NCI-H1417 treated with DMSO at 0.1 percent for 48 hours (cell line): Measurements from ENCODE around the gene NPTN.
"Not testable (repeated sequence)": the region's sequence is repeated elsewhere in the genome, so short reads cannot be mapped to it uniquely, and the experiment has no call there.

Source experiments
- DNase-seq: peaks from one replicate; lab custom pipeline; 2025; lab: John Stamatoyannopoulos, UW

Gene NPTN

GRCh38 chr15:73570355-73571032 is 62.7 kb downstream of the NPTN start:
- no peak for DNase-seq

DNA sequence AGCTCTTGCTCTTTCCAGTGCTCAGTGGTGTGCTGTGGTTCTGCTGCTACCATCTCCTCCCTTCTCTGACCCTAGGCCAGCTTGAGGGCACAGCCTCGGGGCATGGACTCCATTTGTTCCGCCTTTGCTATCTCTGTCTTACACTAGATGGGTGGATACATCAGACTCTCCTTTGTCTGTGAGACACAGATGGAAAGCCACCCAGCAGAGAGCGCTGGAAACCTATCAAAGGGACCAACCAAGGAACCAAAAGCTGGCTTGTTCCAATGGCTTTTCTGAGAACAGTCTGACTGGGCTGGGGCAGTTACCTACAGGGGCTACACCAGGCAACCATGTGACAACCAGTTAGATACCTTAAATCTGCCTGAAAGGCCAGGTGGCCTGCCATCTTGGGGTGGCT is 63.8 kb downstream of the NPTN start:
- DNase-seq: no peak

DNA sequence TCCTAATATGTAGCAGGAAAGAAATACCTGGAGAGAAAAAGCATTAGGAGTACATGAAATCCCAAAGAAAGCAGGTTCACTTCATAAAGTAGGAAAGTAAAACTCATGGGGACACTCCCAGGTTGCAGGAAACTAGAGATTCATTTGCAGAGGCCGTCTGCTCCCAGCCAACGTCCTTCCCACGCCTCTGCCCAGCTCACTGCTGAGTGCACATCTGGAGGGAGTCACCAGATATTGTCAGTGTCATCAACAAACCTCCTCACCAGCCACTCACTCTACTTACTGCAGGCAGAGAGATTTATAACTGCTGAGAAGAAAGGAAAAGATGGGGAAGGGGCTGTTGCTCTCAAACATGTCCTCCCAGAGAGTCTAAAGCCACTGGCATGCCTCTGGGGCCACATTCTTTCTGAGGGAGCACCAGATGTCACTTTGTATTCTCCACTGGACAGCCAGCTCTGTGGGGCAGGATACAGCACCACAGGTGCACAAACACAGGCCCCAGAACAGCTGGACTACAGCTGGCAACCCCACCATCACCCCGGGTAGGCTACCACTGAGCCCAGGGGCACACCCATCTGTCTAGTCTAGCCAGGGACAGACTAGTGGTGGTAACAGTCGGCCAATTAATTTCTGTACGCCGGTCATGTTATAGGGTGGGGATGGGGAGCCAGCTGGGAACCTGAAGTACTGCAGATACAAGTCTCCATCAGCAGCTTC is 64.5 kb downstream of the NPTN start:
- DNase-seq: no peak

GRCh38 chr15:73567020-73567419 is 66.2 kb downstream of the NPTN start:
- no peak for DNase-seq

- no peak for DNase-seq
Measured at GRCh38 chr15:73564255-73564654, 68.9 kb downstream of the NPTN start.

- peak; percentile 45 for DNase-seq
Measured at GRCh38 chr15:73560501-73561117, 72.6 kb downstream of the NPTN start.

DNA sequence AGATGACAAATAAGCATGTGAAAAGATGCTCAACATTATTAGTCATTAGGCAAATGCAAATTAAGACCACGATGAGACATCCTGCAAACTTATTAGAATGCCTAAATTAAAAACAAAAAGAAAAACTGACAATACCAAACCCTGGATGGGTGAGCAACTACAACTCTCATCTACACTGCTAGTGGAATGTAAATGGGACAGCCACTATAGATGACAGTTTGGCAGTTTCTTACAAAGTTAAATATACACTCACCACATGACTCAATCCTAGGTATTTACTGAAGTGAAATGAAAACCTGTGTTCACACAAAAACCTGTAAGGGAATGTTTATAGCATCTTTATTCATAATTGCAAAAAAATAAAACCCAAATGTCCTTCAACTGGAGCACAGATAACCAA is 74.7 kb downstream of the NPTN start:
- DNase-seq: no peak

DNA sequence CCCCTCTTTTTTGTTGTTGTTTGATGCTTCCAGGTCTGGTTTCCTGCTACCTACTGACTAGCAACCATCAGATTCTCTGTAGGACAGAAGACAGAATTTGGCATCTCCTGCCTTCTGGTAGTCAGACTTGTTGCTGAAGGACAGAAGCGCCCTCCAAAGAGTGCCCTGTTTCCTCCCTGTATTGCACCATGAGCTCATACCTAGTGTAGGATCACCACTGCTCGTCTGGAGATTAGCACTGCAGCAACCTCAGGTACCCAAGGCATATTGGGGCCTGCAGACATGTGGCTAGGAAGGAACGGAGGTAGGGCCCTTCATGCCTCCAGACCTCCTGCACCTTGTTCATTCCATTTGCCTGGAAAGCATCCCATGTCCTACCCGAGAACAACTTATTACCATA is 78.1 kb downstream of the NPTN start:
- DNase-seq: no peak

DNA sequence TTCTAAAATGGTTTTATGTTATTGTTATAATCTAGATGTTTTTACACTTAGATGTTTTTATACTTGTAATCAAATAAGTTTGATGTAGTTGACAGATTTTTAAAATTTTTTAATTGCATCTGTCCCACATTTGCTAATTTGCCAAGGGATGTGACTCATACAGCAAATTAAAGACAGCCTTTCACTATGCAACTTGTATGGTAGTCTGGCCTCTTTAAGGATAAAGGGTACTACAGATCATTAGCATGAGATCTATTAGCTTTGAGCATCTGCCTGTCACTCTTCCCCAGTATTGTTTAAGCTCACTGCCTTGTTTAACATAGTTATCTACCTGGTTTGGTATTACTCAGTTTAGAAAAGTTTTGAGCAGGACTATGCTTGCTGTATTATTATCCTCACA is 83.0 kb downstream of the NPTN start:
- no peak for DNase-seq

DNA sequence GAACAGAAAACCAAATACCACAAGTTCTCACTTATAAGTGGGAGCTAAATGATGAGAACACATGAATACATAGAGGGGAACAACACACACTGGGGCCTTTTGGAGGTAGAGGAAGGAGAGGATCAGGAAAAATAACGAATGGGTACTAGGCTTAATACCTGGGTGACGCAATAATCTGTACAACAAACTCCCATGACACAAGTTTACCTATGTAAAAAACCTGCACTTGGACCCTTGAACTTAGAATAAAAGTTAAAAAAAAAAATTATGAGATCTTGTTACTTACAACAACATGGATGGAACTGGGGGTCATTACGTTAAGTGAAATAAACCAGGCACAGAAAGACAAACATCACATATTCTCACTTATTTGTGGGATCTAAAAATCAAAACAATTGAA is 84.3 kb downstream of the NPTN start:
- not testable (repeated sequence) for DNase-seq

GRCh38 chr15:73541479-73541878 is 91.7 kb downstream of the NPTN start:
- no peak for DNase-seq

GRCh38 chr15:73540161-73540560 is 93.0 kb downstream of the NPTN start:
- no peak for DNase-seq

DNA sequence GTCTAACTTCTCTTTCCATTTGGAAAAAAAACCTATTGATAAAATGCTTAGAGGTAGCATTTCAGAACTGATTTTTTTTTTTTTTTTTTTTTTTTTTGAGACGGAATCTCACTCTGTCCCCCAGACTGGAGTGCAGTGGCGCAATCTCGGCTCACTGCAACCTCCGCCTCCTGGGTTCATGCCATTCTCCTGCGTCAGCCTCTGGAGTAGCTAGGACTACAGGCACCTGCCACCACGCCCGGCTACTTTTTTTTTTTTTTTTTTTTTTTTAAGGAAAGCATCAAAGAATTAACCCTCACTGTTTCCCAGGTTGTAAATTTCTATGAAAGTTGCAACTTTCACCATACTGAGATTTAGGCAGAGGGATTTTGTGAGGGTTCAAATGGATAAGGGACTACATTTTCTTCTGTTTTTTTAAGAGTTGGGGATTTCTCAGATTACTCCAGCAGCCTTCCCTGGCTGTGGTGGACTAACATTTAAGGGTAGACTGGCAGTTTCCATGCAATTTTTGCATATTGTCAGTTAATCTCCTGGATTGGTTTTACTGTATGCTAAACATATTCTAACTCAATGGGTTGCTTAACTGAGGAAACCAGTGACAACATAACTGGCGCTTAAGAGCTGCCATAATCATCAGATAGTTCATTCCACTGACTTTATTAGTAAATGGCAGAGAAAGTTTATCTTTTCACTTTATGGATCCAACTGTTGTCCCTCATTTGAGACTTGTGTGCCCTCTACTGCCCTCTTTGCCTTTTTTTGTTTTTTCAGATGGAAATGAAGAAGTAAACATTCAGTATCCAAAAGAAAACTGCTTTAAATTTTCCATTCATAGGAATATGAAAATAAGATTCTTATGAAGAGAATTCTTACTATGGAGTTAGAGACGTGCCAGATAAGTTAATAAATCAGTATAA is 93.7 kb downstream of the NPTN start:
- DNase-seq: no peak

DNA sequence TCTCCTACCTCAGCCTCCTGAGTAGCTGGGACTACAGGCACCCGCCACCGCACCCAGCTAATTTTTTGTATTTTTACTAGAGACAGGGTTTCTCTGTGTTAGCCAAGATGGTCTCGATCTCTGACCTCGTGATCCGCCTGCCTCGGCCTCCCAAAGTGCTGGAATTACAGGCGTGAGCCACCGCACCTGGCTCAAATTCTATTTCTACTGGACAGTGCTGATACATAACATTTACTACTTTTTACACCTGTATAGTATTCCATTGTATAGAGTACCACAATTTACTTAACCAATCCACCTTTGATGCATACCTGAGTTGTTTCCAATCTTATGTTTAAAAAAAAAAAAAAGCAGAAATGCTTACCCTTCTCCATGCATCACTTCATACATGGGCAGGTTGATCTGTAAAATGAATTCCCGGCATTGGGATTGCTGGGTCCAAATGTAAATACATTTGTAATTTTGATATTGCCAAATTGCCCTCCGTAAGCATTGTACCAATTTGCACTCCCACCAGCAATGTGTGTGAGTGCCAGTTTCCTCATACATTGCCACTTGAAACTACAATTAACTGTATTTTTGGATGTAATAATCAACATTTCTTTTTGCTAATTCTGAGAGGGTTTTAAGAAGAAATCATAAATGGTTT is 94.5 kb downstream of the NPTN start:
- no peak for DNase-seq

DNA sequence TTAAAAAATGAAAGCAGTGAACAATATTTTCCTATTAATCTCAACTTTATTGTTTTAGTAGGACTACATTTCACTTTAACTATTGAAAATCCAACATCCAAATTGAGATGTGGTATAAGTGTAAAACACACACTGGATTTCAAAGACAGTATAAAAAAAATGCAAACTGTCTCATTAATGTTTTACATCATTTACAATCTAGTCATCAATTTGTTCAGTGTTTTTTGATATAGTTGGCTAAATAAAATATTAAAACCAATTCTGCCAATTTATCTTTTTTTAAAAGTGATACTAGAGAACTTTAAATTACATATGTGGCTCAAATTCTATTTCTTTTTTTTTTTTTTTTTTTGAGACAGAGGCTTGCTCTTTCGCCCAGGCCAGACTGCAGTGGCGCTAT is 95.1 kb downstream of the NPTN start:
- DNase-seq: no peak

GRCh38 chr15:73530649-73531048 is 102.5 kb downstream of the NPTN start:
- DNase-seq: no peak

- no peak for DNase-seq
Measured at GRCh38 chr15:73527598-73527997, 105.6 kb downstream of the NPTN start.

DNA sequence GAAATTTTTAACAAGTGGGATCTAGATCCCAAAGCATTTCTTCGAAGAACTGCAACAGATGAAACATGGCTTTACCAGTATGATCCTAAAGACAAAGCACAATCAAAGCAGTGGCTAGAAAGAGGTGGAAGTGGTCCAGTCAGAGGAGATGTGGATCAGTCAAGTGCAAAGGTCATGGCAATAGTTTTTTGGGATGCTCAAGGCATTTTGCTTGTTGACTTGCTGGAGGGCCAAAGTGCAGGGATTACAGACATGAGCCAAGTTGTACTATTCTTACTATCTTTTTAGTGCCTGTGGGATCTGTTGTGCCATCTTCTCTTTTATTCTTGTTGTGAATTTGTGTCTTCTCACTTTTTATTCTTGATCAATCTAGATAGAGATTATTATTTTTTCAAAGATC is 108.3 kb downstream of the NPTN start:
- no peak for DNase-seq

DNA sequence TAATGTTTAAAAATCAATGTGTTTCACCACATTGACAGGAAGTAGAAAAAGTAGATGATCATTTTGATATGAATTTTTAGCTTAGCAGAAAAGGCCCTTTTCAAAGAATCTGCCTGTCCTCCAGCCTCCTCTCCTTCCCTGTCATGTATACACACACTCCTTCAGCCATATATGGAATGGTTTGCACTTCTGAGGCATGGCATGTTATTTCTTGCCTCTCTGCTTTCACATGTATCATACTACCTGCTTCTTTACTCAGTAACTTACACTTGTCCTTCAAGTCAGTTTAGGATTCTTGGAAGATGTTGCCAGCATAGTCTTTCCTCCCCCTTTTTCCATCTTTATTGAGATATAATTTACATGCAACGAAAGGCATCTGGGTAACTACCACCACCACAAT is 111.2 kb downstream of the NPTN start:
- DNase-seq: no peak

- no peak for DNase-seq
Measured at GRCh38 chr15:73518876-73519733, 114.1 kb downstream of the NPTN start.
